ENCODE data around the gene TMEM74B. TPM values are rescaled to one million over a fixed set of nuclear protein-coding genes. Genes with fewer than 3 reads are reported as not detected.

Gene TMEM74B
- total RNA-seq, 1 donor from 2014 or later = 15.6 TPM

DNA sequence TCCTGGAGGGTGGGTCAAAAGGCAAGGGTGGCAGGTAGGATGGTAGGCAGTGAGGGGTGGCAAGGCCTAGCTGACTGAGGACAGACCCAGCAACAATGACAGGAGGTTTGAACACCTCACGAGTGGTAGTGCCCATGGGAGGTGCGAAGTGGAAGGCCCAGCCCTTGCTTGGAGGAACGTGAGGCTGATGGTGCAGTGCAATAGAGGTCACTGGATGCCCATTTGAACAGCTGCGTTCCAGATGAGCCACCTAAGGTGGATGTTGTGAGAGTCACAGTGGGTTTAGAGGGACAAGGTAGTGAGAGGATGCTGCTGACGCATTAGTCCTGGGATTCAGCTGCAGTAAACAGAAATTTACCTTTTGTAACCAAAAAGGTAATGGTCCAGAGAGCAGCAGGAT lies 15.6 kb downstream of the TMEM74B start:
- Mint-ChIP-seq H3K9me3 (ENCODE audit: low read depth) (no peaks in the 10 kb centered on the region), H3K36me3 (ENCODE audit: insufficient read depth) (peaks cover 26% of the 10 kb centered on the region), H3K4me3 (ENCODE audit: low read depth) (no peak overlapping the region)

GRCh38 chr20:1166948-1167720 lies 17.6 kb downstream of the TMEM74B start:
- Mint-ChIP-seq H3K4me3 (ENCODE audit: low read depth) (no peak overlapping the region), H3K4me1 (ENCODE audit: low read depth) (no peaks in the 10 kb centered on the region), H3K9me3 (ENCODE audit: low read depth) (no peaks in the 10 kb centered on the region), H3K27ac (no peak overlapping the region), H3K27me3 (no peaks in the 10 kb centered on the region), H3K36me3 (ENCODE audit: insufficient read depth) (peaks cover 30% of the 10 kb centered on the region)
- TF ChIP-seq, protein P1, sequence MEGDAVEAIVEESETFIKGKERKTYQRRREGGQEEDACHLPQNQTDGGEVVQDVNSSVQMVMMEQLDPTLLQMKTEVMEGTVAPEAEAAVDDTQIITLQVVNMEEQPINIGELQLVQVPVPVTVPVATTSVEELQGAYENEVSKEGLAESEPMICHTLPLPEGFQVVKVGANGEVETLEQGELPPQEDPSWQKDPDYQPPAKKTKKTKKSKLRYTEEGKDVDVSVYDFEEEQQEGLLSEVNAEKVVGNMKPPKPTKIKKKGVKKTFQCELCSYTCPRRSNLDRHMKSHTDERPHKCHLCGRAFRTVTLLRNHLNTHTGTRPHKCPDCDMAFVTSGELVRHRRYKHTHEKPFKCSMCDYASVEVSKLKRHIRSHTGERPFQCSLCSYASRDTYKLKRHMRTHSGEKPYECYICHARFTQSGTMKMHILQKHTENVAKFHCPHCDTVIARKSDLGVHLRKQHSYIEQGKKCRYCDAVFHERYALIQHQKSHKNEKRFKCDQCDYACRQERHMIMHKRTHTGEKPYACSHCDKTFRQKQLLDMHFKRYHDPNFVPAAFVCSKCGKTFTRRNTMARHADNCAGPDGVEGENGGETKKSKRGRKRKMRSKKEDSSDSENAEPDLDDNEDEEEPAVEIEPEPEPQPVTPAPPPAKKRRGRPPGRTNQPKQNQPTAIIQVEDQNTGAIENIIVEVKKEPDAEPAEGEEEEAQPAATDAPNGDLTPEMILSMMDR (IDR thresholded peaks at IDR 0.05; ENCODE audit: unreplicated experiment) = no peak
- DNase-seq (ENCODE audit: low spot score, unreplicated experiment) = no peak

More for the DNA sequence above, 15.6 kb downstream of the TMEM74B start:
- DNase-seq (ENCODE audit: low spot score, unreplicated experiment) = no peak
- TF ChIP-seq, protein P1 (IDR thresholded peaks at IDR 0.05; ENCODE audit: unreplicated experiment) = no peak
- no peaks in the 10 kb centered on the region for H3K27me3 Mint-ChIP-seq
- no peak overlapping the region for H3K27ac Mint-ChIP-seq
- peaks cover 1% of the 10 kb centered on the region for H3K4me1 Mint-ChIP-seq (ENCODE audit: low read depth)

DNA sequence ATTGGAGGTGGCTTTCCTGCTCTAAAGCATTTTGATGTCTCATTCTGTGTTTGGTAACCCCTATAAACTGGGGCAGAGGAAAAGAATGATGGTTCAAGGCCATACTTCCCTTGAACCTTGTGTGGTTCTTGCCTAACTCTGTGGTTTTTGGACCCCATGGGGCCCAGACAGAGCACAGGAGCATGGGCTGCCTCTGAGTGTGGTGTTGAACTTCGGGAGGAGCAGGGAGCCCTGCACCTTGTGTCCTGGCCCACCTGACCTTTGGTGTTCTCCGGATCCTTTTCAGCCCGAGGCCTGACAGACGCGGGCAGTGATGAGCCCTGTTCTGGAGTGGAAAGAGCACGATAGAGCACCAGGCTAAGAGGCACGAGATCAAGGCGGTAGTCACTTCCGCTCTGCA lies 18.8 kb downstream of the TMEM74B start:
- peaks cover 30% of the 10 kb centered on the region for H3K36me3 Mint-ChIP-seq (ENCODE audit: insufficient read depth)
- TF ChIP-seq, protein P1 (IDR thresholded peaks at IDR 0.05; ENCODE audit: unreplicated experiment) = no peak

DNA sequence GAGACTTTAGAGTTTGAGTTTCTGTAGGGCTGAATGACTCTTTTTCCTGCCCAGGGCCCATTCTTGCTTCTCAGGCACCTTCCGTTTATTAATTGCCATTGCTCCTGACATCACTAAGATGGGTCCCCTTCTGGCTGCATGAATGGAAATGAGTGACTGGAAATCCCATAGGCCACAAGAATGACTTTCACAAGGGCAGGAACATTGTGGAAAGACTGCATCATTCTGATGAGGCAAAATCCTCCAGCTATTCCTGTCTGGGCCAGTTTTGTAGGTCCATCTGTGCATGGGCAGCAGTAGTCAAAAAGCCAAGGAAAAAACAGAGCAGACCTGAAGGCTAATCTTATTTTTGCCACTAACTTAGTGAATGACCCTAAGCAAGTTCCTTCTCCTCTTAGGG lies 19.3 kb downstream of the TMEM74B start:
- no peak for DNase-seq (ENCODE audit: low spot score, unreplicated experiment)
- Mint-ChIP-seq H3K4me1 (ENCODE audit: low read depth) (no peaks in the 10 kb centered on the region), H3K9me3 (ENCODE audit: low read depth) (no peaks in the 10 kb centered on the region), H3K27me3 (no peaks in the 10 kb centered on the region), H3K4me3 (ENCODE audit: low read depth) (no peak overlapping the region), H3K36me3 (ENCODE audit: insufficient read depth) (peaks cover 30% of the 10 kb centered on the region), H3K27ac (no peak overlapping the region)
- TF ChIP-seq, protein P1 (IDR thresholded peaks at IDR 0.05; ENCODE audit: unreplicated experiment) = no peak

More for the DNA sequence above, 18.8 kb downstream of the TMEM74B start:
- Mint-ChIP-seq H3K4me1 (ENCODE audit: low read depth) (no peaks in the 10 kb centered on the region), H3K9me3 (ENCODE audit: low read depth) (no peaks in the 10 kb centered on the region), H3K27ac (no peak overlapping the region), H3K27me3 (no peaks in the 10 kb centered on the region), H3K4me3 (ENCODE audit: low read depth) (no peak overlapping the region)
- DNase-seq (ENCODE audit: low spot score, unreplicated experiment) = no peak

GRCh38 chr20:1164871-1165270 lies 19.9 kb downstream of the TMEM74B start:
- H3K27me3 Mint-ChIP-seq = no peaks in the 10 kb centered on the region
- H3K4me3 Mint-ChIP-seq (ENCODE audit: low read depth) = no peak overlapping the region
- TF ChIP-seq, protein P1 (IDR thresholded peaks at IDR 0.05; ENCODE audit: unreplicated experiment) = no peak
- no peak overlapping the region for H3K27ac Mint-ChIP-seq
- peaks cover 26% of the 10 kb centered on the region for H3K36me3 Mint-ChIP-seq (ENCODE audit: insufficient read depth)
- H3K4me1 Mint-ChIP-seq (ENCODE audit: low read depth) = no peaks in the 10 kb centered on the region
- no peaks in the 10 kb centered on the region for H3K9me3 Mint-ChIP-seq (ENCODE audit: low read depth)
- no peak for DNase-seq (ENCODE audit: low spot score, unreplicated experiment)
